ENCODE measurements around the gene CRYL1. TPM values are rescaled to one million over a fixed set of nuclear protein-coding genes. Genes with fewer than 3 reads are reported as not detected.

Gene CRYL1
- total and polyA plus RNA-seq, 9 of the 15 experiments (the other 6 are each of a cell fraction or from before 2014, with no cell fraction given), result 1.0 to 6.9 (median 2.4) TPM

- in situ Hi-C loops (cut with MboI), result no loop called here
- ATAC-seq, result peak; percentile 96
- Histone ChIP-seq H4K20me1 (replicated peaks; ENCODE audit: control insufficient read depth, insufficient read depth, low read length) (no peaks in the 10 kb centered on the region), H3K4me3 (peak within 1 kb of the TSS; percentile 77), H3K4me1 (replicated peaks in 1 of 2; ENCODE audit: control insufficient read depth in 2 of 2, insufficient read depth in 2 of 2, low read length in 2 of 2) (no peaks in the 10 kb centered on the region; a peak in 1 of 5 replicates), H3K9ac (ENCODE audit: insufficient read depth in 1 of 2, low read depth in 2 of 2, low read length in 2 of 2) (peak within 1 kb of the TSS; percentile 90 to 93), H3K27ac (ENCODE audit: extremely low read depth, low read depth, low read length) (peak within 1 kb of the TSS; percentile 95), H3K27me3 (ENCODE audit: control insufficient read depth in 2 of 2, insufficient read depth in 2 of 2, low read length in 2 of 2) (no peaks in the 10 kb centered on the region), H3K9me1 (ENCODE audit: control insufficient read depth, insufficient read depth, low read length) (no peaks in the 10 kb centered on the region), H3K36me3 (ENCODE audit: control insufficient read depth, insufficient read depth, low read length) (no peaks in the 10 kb centered on the region), H2AFZ (ENCODE audit: low read depth, low read length) (peak within 1 kb of the TSS; percentile 92), H3K4me2 (ENCODE audit: insufficient read depth, low read length) (peak within 1 kb of the TSS; percentile 86), H3K79me2 (ENCODE audit: control insufficient read depth, insufficient read depth, low read length) (peaks cover 13% of the 10 kb centered on the region; the same call in 2 of the 3 replicates), H3K9me3 (replicated peaks; ENCODE audit: control insufficient read depth, insufficient read depth, low read depth, low read length) (peaks cover 5% of the 10 kb centered on the region; the same call in 1 of the 2 replicates)
- ChIA-PET POLR2A (interaction anchor here (1.0 to 3.0 kb wide), 2 partner anchors 13 to 56 kb away, joined by 3 to 9 read pairs; no protein-coding TSS in a partner anchor), CTCF (ENCODE audit: low intra/inter-chr PET ratio) (no interaction called here)
- DNase-seq (ENCODE audit: extremely low read depth in 1 of 4, low spot score in 3 of 4), result peak; percentile 87 to 89 (median 88)
- WGBS (ENCODE audit: insufficient coverage, low coverage, missing lambda C conversion rate), result 1% methylated on average over 32 of the region's 74 CpGs
- intact Hi-C loops (cut with micrococcal nuclease), result no loop called here
- BruUV-seq (replicated peaks), result no TSS peak
- peak; percentile 79 for FAIRE-seq
- TF ChIP-seq SIN3A (IDR thresholded peaks at IDR 0.05; ENCODE audit: borderline replicate concordance in 2 of 2, control insufficient read depth in 1 of 2, low read depth in 2 of 2, low read length in 2 of 2), result peak in 1 of 2 experiments; percentile 76; a peak in 2 of 4 replicates
- TF ChIP-seq ZNF277 (CRISPR knock-in tag; IDR thresholded peaks at IDR 0.05; ENCODE audit: borderline replicate concordance), result no peak
- peak; percentile 35 to 39 for TF ChIP-seq E2F6 (IDR thresholded peaks at IDR 0.05; ENCODE audit: borderline replicate concordance in 1 of 2, extremely low read depth in 1 of 2, insufficient read depth in 1 of 2, insufficient read length in 1 of 2, low read depth in 1 of 2, low read length in 1 of 2, poor library complexity in 1 of 2, severe bottlenecking in 1 of 2)
- TF ChIP-seq POU5F1 (IDR thresholded peaks at IDR 0.05; ENCODE audit: borderline replicate concordance, low read depth, low read length, partially characterized antibody), result no peak
- no peak for TF ChIP-seq SMARCA4 (IDR thresholded peaks at IDR 0.05)
- TF ChIP-seq GABPA (tag; conservative IDR thresholded peaks at IDR 0.05; ENCODE audit: low read depth), result peak; percentile 92
- TF ChIP-seq TBP (optimal IDR thresholded peaks at IDR 0.05; ENCODE audit: low read depth, low read length), result peak; percentile 39
These were observed 41.5 kb upstream of the CRYL1 start, which contains the start of gene IFT88 for GRCh38 chr13:20566898-20567874. Gene IFT88, plus strand, starts transcription at chr13:20567157. Its CDS starts 7,229 bp downstream, at chr13:20574386.

Data from K562 (cell line).